Activated CD4-positive, alpha-beta T cell treated with anti-CD3 and anti-CD28 coated beads, Interleukin-2, amount 50 U/mL, for 48 hours (primary cell): ENCODE measurements around the gene CELF1.

ENCODE experiments used
- DNase-seq, 2 experiments: peaks; one replicate each; pipeline ENCODE4 v3.0.0-alpha.2; 2020

CELF1 gene

GRCh38 chr11:47507563-47508239, 45.2 kb downstream of the CELF1 start:
- DNase-seq: no peak

- no peak for DNase-seq
These were observed 46.0 kb downstream of the CELF1 start for GRCh38 chr11:47506795-47507562.

- no peak for DNase-seq
These were observed 46.6 kb downstream of the CELF1 start for GRCh38 chr11:47506373-47506772.

GRCh38 chr11:47504910-47505309, 48.0 kb downstream of the CELF1 start:
- DNase-seq: no peak

GRCh38 chr11:47503227-47503626, 49.7 kb downstream of the CELF1 start:
- no peak for DNase-seq

GRCh38 chr11:47502767-47503166, 50.2 kb downstream of the CELF1 start:
- DNase-seq: no peak

- no peak for DNase-seq
These were observed 51.8 kb downstream of the CELF1 start for GRCh38 chr11:47501101-47501500.

GRCh38 chr11:47500121-47500520, 52.8 kb downstream of the CELF1 start:
- DNase-seq: no peak

GRCh38 chr11:47499614-47500013, 53.3 kb downstream of the CELF1 start:
- no peak for DNase-seq

GRCh38 chr11:47499161-47499560, 53.8 kb downstream of the CELF1 start:
- DNase-seq: no peak

GRCh38 chr11:47498584-47499152, 54.3 kb downstream of the CELF1 start:
- no peak for DNase-seq

- DNase-seq: no peak
These were observed 54.8 kb downstream of the CELF1 start for GRCh38 chr11:47498149-47498548.

- DNase-seq: no peak
These were observed 56.1 kb downstream of the CELF1 start for GRCh38 chr11:47496808-47497207.

GRCh38 chr11:47495856-47496217, 57.1 kb downstream of the CELF1 start:
- DNase-seq: no peak

- no peak for DNase-seq
These were observed 57.7 kb downstream of the CELF1 start for GRCh38 chr11:47495011-47495855.

GRCh38 chr11:47489395-47489755, 63.6 kb downstream of the CELF1 start:
- no peak for DNase-seq

- no peak for DNase-seq
These were observed 64.1 kb downstream of the CELF1 start for GRCh38 chr11:47488674-47489394.

GRCh38 chr11:47488111-47488510, 64.8 kb downstream of the CELF1 start:
- DNase-seq: no peak

GRCh38 chr11:47487421-47487820, 65.5 kb downstream of the CELF1 start:
- no peak for DNase-seq

- DNase-seq: no peak
These were observed 67.8 kb downstream of the CELF1 start for GRCh38 chr11:47485107-47485506.

- DNase-seq: no peak
These were observed 69.5 kb downstream of the CELF1 start for GRCh38 chr11:47483457-47483856.

- no peak for DNase-seq
These were observed 72.2 kb downstream of the CELF1 start for GRCh38 chr11:47480762-47481161.
